HEK293T (cell line): ENCODE results near the gene BOC.

Experiments
- ARNT ChIP-seq: fragments of 450-650 bp; IDR thresholded peaks from 2 replicates; pipeline ENCODE4 v1.6.1; 2017; ENCODE audit warnings: mild to moderate bottlenecking
- BHLHE40 ChIP-seq: fragments of 450-650 bp; IDR thresholded peaks from 2 replicates; pipeline ENCODE4 v1.6.1; 2016; ENCODE audit warnings: mild to moderate bottlenecking, moderate library complexity, borderline replicate concordance
- ELF4 ChIP-seq: fragments of 450-650 bp; IDR thresholded peaks from 2 replicates; pipeline ENCODE4 v1.6.1; 2017; ENCODE audit warnings: antibody characterized with exemption
- HDGF ChIP-seq: fragments of 450-650 bp; IDR thresholded peaks from 2 replicates; pipeline ENCODE4 v1.6.1; 2017; ENCODE audit warnings: antibody characterized with exemption, borderline replicate concordance
- L3MBTL2 ChIP-seq: fragments of 450-650 bp; conservative IDR thresholded peaks from 2 replicates; pipeline ENCODE4 v1.6.1; 2016; ENCODE audit warnings: mild to moderate bottlenecking
- NFRKB ChIP-seq: fragments of 450-650 bp; IDR thresholded peaks from 2 replicates; pipeline ENCODE4 v1.6.1; 2016; ENCODE audit warnings: mild to moderate bottlenecking, moderate library complexity
- PKNOX1 ChIP-seq: fragments of 450-650 bp; IDR thresholded peaks from 2 replicates; pipeline ENCODE4 v1.6.1; 2016
- SP1 ChIP-seq: fragments of 450-650 bp; IDR thresholded peaks from 2 replicates; pipeline ENCODE4 v1.6.1; 2017
- SUZ12 ChIP-seq: fragments of 450-650 bp; IDR thresholded peaks from 2 replicates; pipeline ENCODE4 v1.6.1; 2016; ENCODE audit warnings: mild to moderate bottlenecking
- TARDBP ChIP-seq: fragments of 450-650 bp; IDR thresholded peaks from 2 replicates; pipeline ENCODE4 v1.6.1; 2016

- no peak for TF ChIP-seq HDGF
- TF ChIP-seq NFRKB = no peak
- TF ChIP-seq PKNOX1 = no peak
- TF ChIP-seq TARDBP = no peak
- TF ChIP-seq SUZ12 = no peak
- no peak for TF ChIP-seq L3MBTL2
- no peak for TF ChIP-seq BHLHE40
- TF ChIP-seq ELF4 = no peak
- no peak for TF ChIP-seq SP1
- no peak for TF ChIP-seq ARNT
Measured at GRCh38 chr3:113268942-113269341, 57.6 kb downstream of the BOC start.
